Measurements from ENCODE around the gene PCDHGB2. TPM values are rescaled to one million over a fixed set of nuclear protein-coding genes. Genes with fewer than 3 reads are reported as not detected.

PCDHGB2 gene
- total and polyA plus RNA-seq, 2 of the 4 experiments (the other 2 are of a cell fraction), result 2.6 to 3.0 TPM

- Histone ChIP-seq H3K27me3 (ENCODE audit: control insufficient read depth, insufficient read depth, low read length) (no peaks in the 10 kb centered on the region), H2BK15ac (ENCODE audit: low read depth, low read length) (no peak overlapping the region), H3K9me3 (ENCODE audit: control insufficient read depth, insufficient read depth, low read length) (peaks cover 52% of the 10 kb centered on the region), H3K4me3 (ENCODE audit: insufficient read depth, low read depth, low read length) (no peak overlapping the region), H4K91ac (ENCODE audit: insufficient read depth, low read depth, low read length) (no peak overlapping the region), H2AFZ (replicated peaks; ENCODE audit: low read length, poor library complexity) (no peak overlapping the region), H4K20me1 (ENCODE audit: insufficient read depth, low read length) (no peaks in the 10 kb centered on the region), H3K23ac (ENCODE audit: low read depth, low read length) (no peak overlapping the region), H3K79me1 (ENCODE audit: low read depth in 1 of 2, low read length in 2 of 2) (peaks cover 7 to 8% of the 10 kb centered on the region in 2 experiments; a peak in 2 of 4 replicates), H3K56ac (ENCODE audit: extremely low read depth, insufficient read depth, low read length) (no peak overlapping the region; the same call in 1 of the 2 replicates), H3K27ac (ENCODE audit: insufficient read depth, low read length) (no peak overlapping the region), H2BK20ac (ENCODE audit: low read depth, low read length) (no peak overlapping the region), H3K4ac (ENCODE audit: low read depth, low read length) (no peak overlapping the region), H2BK5ac (ENCODE audit: low read depth, low read length, poor library complexity, severe bottlenecking) (no peak overlapping the region), H2AK5ac (ENCODE audit: low read depth, low read length) (no peak overlapping the region), H2AK9ac (replicated peaks; ENCODE audit: low read depth, low read length, poor library complexity) (no peak overlapping the region), H3K18ac (ENCODE audit: low read depth, low read length) (no peak overlapping the region), H3K4me1 (ENCODE audit: control insufficient read depth, insufficient read depth, low read length) (no peaks in the 10 kb centered on the region), H3K14ac (replicated peaks; ENCODE audit: low read depth, low read length) (no peak overlapping the region), H3K9ac (ENCODE audit: low read depth, low read length) (no peak overlapping the region), H4K5ac (ENCODE audit: low read depth, low read length) (no peak overlapping the region), H2BK120ac (ENCODE audit: low read depth, low read length) (no peak overlapping the region), H4K8ac (ENCODE audit: low read depth in 2 of 2, low read length in 2 of 2) (no peak overlapping the region), H3K4me2 (ENCODE audit: low read depth, low read length) (no peak overlapping the region; the same call in 1 of the 2 replicates), H3K9me1 (ENCODE audit: insufficient read depth, low read length) (no peaks in the 10 kb centered on the region), H3K36me3 (ENCODE audit: control insufficient read depth, insufficient read depth, low read length) (peaks cover 13% of the 10 kb centered on the region; the same call in 1 of the 2 replicates)
- CTCF ChIA-PET, result interaction anchor here (1.0 to 2.8 kb wide), 3 partner anchors 65 to 152 kb away, joined by 3 to 19 read pairs (median 3); no protein-coding TSS in a partner anchor
- BruUV-seq (replicated peaks), result no TSS peak
- dilution Hi-C loops (cut with HindIII; ENCODE audit: low sequenced_read_pairs, unreplicated experiment), result no loop called here
- intact Hi-C loops (cut with micrococcal nuclease), result loop anchor here (5.0 kb wide), 1 partner anchor 84 kb away; no protein-coding TSS in a partner anchor
- ATAC-seq (ENCODE audit: low read depth) (no peak), DNase-seq (no peak)
- no CpG with 5 or more reads among the region's 3 CpGs for WGBS, 2 experiments (ENCODE audit: extremely low coverage in 2 of 2, insufficient read length in 1 of 2)
- TF ChIP-seq, protein P1, sequence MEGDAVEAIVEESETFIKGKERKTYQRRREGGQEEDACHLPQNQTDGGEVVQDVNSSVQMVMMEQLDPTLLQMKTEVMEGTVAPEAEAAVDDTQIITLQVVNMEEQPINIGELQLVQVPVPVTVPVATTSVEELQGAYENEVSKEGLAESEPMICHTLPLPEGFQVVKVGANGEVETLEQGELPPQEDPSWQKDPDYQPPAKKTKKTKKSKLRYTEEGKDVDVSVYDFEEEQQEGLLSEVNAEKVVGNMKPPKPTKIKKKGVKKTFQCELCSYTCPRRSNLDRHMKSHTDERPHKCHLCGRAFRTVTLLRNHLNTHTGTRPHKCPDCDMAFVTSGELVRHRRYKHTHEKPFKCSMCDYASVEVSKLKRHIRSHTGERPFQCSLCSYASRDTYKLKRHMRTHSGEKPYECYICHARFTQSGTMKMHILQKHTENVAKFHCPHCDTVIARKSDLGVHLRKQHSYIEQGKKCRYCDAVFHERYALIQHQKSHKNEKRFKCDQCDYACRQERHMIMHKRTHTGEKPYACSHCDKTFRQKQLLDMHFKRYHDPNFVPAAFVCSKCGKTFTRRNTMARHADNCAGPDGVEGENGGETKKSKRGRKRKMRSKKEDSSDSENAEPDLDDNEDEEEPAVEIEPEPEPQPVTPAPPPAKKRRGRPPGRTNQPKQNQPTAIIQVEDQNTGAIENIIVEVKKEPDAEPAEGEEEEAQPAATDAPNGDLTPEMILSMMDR (conservative IDR thresholded peaks at IDR 0.05; ENCODE audit: low read depth, low read length), result no peak
- TF ChIP-seq RAD21 (IDR thresholded peaks at IDR 0.05; ENCODE audit: low read length) (no peak), BHLHE40 (IDR thresholded peaks at IDR 0.05; ENCODE audit: low read depth, low read length) (no peak), CHD1 (IDR thresholded peaks at IDR 0.05; ENCODE audit: low read depth, low read length) (no peak), MXI1 (IDR thresholded peaks at IDR 0.05; ENCODE audit: borderline replicate concordance, low read depth, low read length) (no peak), MAFK (IDR thresholded peaks at IDR 0.05; ENCODE audit: low read depth, low read length) (no peak)
- in situ Hi-C loops (cut with MboI; ENCODE audit: low sequenced_read_pairs), result no loop called here
- POLR2A ChIA-PET (ENCODE audit: unreplicated experiment), result no interaction called here
Measured at GRCh38 chr5:141411575-141411974, 51.8 kb downstream of the PCDHGB2 start.

Other genes with a start within 250 kb of the PCDHGB2 start
Only the 30 nearest of the 36 such genes appear.
- gene PCDHB9, start 172.8 kb upstream of the PCDHGB2 start, total RNA-seq (2012; rRNA removed), result under 0.01 and 0.18 TPM in 2 replicates
- 0.10 and 0.24 TPM in 2 replicates for gene PCDHB9, start 172.8 kb upstream of the PCDHGB2 start, polyA plus RNA-seq (2012; rRNA removed)
- under 0.01 and 0.18 TPM in 2 replicates for gene PCDHB10, start 167.6 kb upstream of the PCDHGB2 start, total RNA-seq (2012; rRNA removed)
- 0.19 and 0.22 TPM in 2 replicates for gene PCDHB10, start 167.6 kb upstream of the PCDHGB2 start, polyA plus RNA-seq (2012; rRNA removed)
- under 0.01 TPM in 2 replicates for gene PCDHB11, start 160.4 kb upstream of the PCDHGB2 start, total RNA-seq (2012; rRNA removed)
- 0.05 TPM in 1 of 2 replicates, not detected in the other for gene PCDHB11, start 160.4 kb upstream of the PCDHGB2 start, polyA plus RNA-seq (2012; rRNA removed)
- gene PCDHB12, start 151.3 kb upstream of the PCDHGB2 start, total RNA-seq (2012; rRNA removed), result under 0.01 and 0.18 TPM in 2 replicates
- gene PCDHB12, start 151.3 kb upstream of the PCDHGB2 start, polyA plus RNA-seq (2012; rRNA removed), result 0.09 and 0.13 TPM in 2 replicates
- gene PCDHB13, start 146.1 kb upstream of the PCDHGB2 start, total RNA-seq (2012; rRNA removed), result 0.18 and 0.28 TPM in 2 replicates
- gene PCDHB13, start 146.1 kb upstream of the PCDHGB2 start, polyA plus RNA-seq (2012; rRNA removed), result 0.26 and 0.27 TPM in 2 replicates
- gene PCDHB14, start 136.7 kb upstream of the PCDHGB2 start, total RNA-seq (2012; rRNA removed), result 0.18 and 0.28 TPM in 2 replicates
- gene PCDHB14, start 136.7 kb upstream of the PCDHGB2 start, polyA plus RNA-seq (2012; rRNA removed), result 0.36 and 0.39 TPM in 2 replicates
- 0.18 and 0.28 TPM in 2 replicates for gene PCDHB15, start 114.6 kb upstream of the PCDHGB2 start, total RNA-seq (2012; rRNA removed)
- 0.14 and 0.17 TPM in 2 replicates for gene PCDHB15, start 114.6 kb upstream of the PCDHGB2 start, polyA plus RNA-seq (2012; rRNA removed)
- gene SLC25A2, start 55.9 kb upstream of the PCDHGB2 start, total RNA-seq (2012; rRNA removed), result 0.28 TPM in 1 of 2 replicates, not detected in the other
- gene SLC25A2, start 55.9 kb upstream of the PCDHGB2 start, polyA plus RNA-seq (2012; rRNA removed), result not detected in 2 replicates
- 51.8 and 100 TPM in 2 replicates for gene TAF7, start 39.2 kb upstream of the PCDHGB2 start, total RNA-seq (2012; rRNA removed)
- 38.4 and 45.7 TPM in 2 replicates for gene TAF7, start 39.2 kb upstream of the PCDHGB2 start, polyA plus RNA-seq (2012; rRNA removed)
- 0.83 and 0.90 TPM in 2 replicates for gene PCDHGA1, start 29.5 kb upstream of the PCDHGB2 start, total RNA-seq (2012; rRNA removed)
- 0.86 and 0.92 TPM in 2 replicates for gene PCDHGA1, start 29.5 kb upstream of the PCDHGB2 start, polyA plus RNA-seq (2012; rRNA removed)
- 3.3 and 3.4 TPM in 2 replicates for gene PCDHGA2, start 21.2 kb upstream of the PCDHGB2 start, total RNA-seq (2012; rRNA removed)
- 3.6 and 4.0 TPM in 2 replicates for gene PCDHGA2, start 21.2 kb upstream of the PCDHGB2 start, polyA plus RNA-seq (2012; rRNA removed)
- gene PCDHGA3, start 16.2 kb upstream of the PCDHGB2 start, total RNA-seq (2012; rRNA removed), result 1.4 and 1.7 TPM in 2 replicates
- 1.6 and 1.8 TPM in 2 replicates for gene PCDHGA3, start 16.2 kb upstream of the PCDHGB2 start, polyA plus RNA-seq (2012; rRNA removed)
- 3.3 and 3.6 TPM in 2 replicates for gene PCDHGB1, start 9.9 kb upstream of the PCDHGB2 start, total RNA-seq (2012; rRNA removed)
- 1.9 TPM in 2 replicates for gene PCDHGB1, start 9.9 kb upstream of the PCDHGB2 start, polyA plus RNA-seq (2012; rRNA removed)
- 5.0 and 5.4 TPM in 2 replicates for gene PCDHGA4, start 5.0 kb upstream of the PCDHGB2 start, total RNA-seq (2012; rRNA removed)
- 3.0 and 3.5 TPM in 2 replicates for gene PCDHGA4, start 5.0 kb upstream of the PCDHGB2 start, polyA plus RNA-seq (2012; rRNA removed)
- 1.7 and 2.0 TPM in 2 replicates for gene PCDHGA5, start 4.2 kb downstream of the PCDHGB2 start, total RNA-seq (2012; rRNA removed)
- 1.3 and 1.4 TPM in 2 replicates for gene PCDHGA5, start 4.2 kb downstream of the PCDHGB2 start, polyA plus RNA-seq (2012; rRNA removed)
- 5.9 and 6.7 TPM in 2 replicates for gene PCDHGB3, start 10.2 kb downstream of the PCDHGB2 start, total RNA-seq (2012; rRNA removed)
- 3.3 and 3.4 TPM in 2 replicates for gene PCDHGB3, start 10.2 kb downstream of the PCDHGB2 start, polyA plus RNA-seq (2012; rRNA removed)
- 4.1 and 4.2 TPM in 2 replicates for gene PCDHGA6, start 13.9 kb downstream of the PCDHGB2 start, total RNA-seq (2012; rRNA removed)
- 4.7 TPM in 2 replicates for gene PCDHGA6, start 13.9 kb downstream of the PCDHGB2 start, polyA plus RNA-seq (2012; rRNA removed)
- gene PCDHGA7, start 22.7 kb downstream of the PCDHGB2 start, total RNA-seq (2012; rRNA removed), result 3.3 and 3.4 TPM in 2 replicates
- gene PCDHGA7, start 22.7 kb downstream of the PCDHGB2 start, polyA plus RNA-seq (2012; rRNA removed), result 3.1 and 3.2 TPM in 2 replicates
- gene PCDHGB4, start 27.7 kb downstream of the PCDHGB2 start, total RNA-seq (2012; rRNA removed), result 16.4 and 17.6 TPM in 2 replicates
- gene PCDHGB4, start 27.7 kb downstream of the PCDHGB2 start, polyA plus RNA-seq (2012; rRNA removed), result 10.0 TPM in 2 replicates
- 2.0 and 2.2 TPM in 2 replicates for gene PCDHGA8, start 32.6 kb downstream of the PCDHGB2 start, total RNA-seq (2012; rRNA removed)
- gene PCDHGA8, start 32.6 kb downstream of the PCDHGB2 start, polyA plus RNA-seq (2012; rRNA removed), result 0.87 and 0.89 TPM in 2 replicates
- gene PCDHGB5, start 38.0 kb downstream of the PCDHGB2 start, total RNA-seq (2012; rRNA removed), result 17.2 and 17.5 TPM in 2 replicates
- 20.0 and 21.1 TPM in 2 replicates for gene PCDHGB5, start 38.0 kb downstream of the PCDHGB2 start, polyA plus RNA-seq (2012; rRNA removed)
- gene PCDHGA9, start 42.8 kb downstream of the PCDHGB2 start, total RNA-seq (2012; rRNA removed), result 3.9 and 4.5 TPM in 2 replicates
- 1.5 and 1.8 TPM in 2 replicates for gene PCDHGA9, start 42.8 kb downstream of the PCDHGB2 start, polyA plus RNA-seq (2012; rRNA removed)
- 2.2 and 2.8 TPM in 2 replicates for gene PCDHGB6, start 48.0 kb downstream of the PCDHGB2 start, total RNA-seq (2012; rRNA removed)
- 1.4 and 1.5 TPM in 2 replicates for gene PCDHGB6, start 48.0 kb downstream of the PCDHGB2 start, polyA plus RNA-seq (2012; rRNA removed)
- 6.6 and 6.9 TPM in 2 replicates for gene PCDHGA10, start 53.0 kb downstream of the PCDHGB2 start, total RNA-seq (2012; rRNA removed)
- gene PCDHGA10, start 53.0 kb downstream of the PCDHGB2 start, polyA plus RNA-seq (2012; rRNA removed), result 3.4 TPM in 2 replicates
- 5.8 and 6.3 TPM in 2 replicates for gene PCDHGB7, start 57.7 kb downstream of the PCDHGB2 start, total RNA-seq (2012; rRNA removed)
- 7.4 and 8.1 TPM in 2 replicates for gene PCDHGB7, start 57.7 kb downstream of the PCDHGB2 start, polyA plus RNA-seq (2012; rRNA removed)
- gene PCDHGA11, start 61.1 kb downstream of the PCDHGB2 start, total RNA-seq (2012; rRNA removed), result 5.4 and 5.8 TPM in 2 replicates
- 6.9 and 7.5 TPM in 2 replicates for gene PCDHGA11, start 61.1 kb downstream of the PCDHGB2 start, polyA plus RNA-seq (2012; rRNA removed)
- gene PCDHGA12, start 70.5 kb downstream of the PCDHGB2 start, total RNA-seq (2012; rRNA removed), result 8.8 and 9.7 TPM in 2 replicates
- gene PCDHGA12, start 70.5 kb downstream of the PCDHGB2 start, polyA plus RNA-seq (2012; rRNA removed), result 7.9 and 9.2 TPM in 2 replicates
- gene PCDHGC3, start 116.0 kb downstream of the PCDHGB2 start, total RNA-seq (2012; rRNA removed), result 21.1 and 21.9 TPM in 2 replicates
- 58.9 and 72.1 TPM in 2 replicates for gene PCDHGC3, start 116.0 kb downstream of the PCDHGB2 start, polyA plus RNA-seq (2012; rRNA removed)
- gene PCDHGC4, start 125.0 kb downstream of the PCDHGB2 start, total RNA-seq (2012; rRNA removed), result 1.1 and 1.6 TPM in 2 replicates
- gene PCDHGC4, start 125.0 kb downstream of the PCDHGB2 start, polyA plus RNA-seq (2012; rRNA removed), result 0.60 and 0.65 TPM in 2 replicates
- gene PCDHGC5, start 129.1 kb downstream of the PCDHGB2 start, total RNA-seq (2012; rRNA removed), result 2.5 and 2.9 TPM in 2 replicates
- 3.8 TPM in 2 replicates for gene PCDHGC5, start 129.1 kb downstream of the PCDHGB2 start, polyA plus RNA-seq (2012; rRNA removed)

Measured in IMR-90 (cell line).